ENCODE results near the gene HARBI1. TPM values are rescaled to one million over a fixed set of nuclear protein-coding genes. Genes with fewer than 3 reads are reported as not detected.

HARBI1 gene
- total and polyA plus RNA-seq, 9 of the 15 experiments (the other 6 are each of a cell fraction or from before 2014, with no cell fraction given) = 3.5 to 8.4 (median 5.5) TPM

GRCh38 chr11:46554213-46555147, 62.5 kb downstream of the HARBI1 start (continued):
- no peak for TF ChIP-seq ZNF407 (IDR thresholded peaks at IDR 0.05; ENCODE audit: low read depth)
- no peak for TF ChIP-seq CREB3 (tag; conservative IDR thresholded peaks at IDR 0.05; ENCODE audit: low read depth)
- TF ChIP-seq CHCHD3 (CRISPR knock-in tag; IDR thresholded peaks at IDR 0.05) = no peak
- TF ChIP-seq BRF1 (IDR thresholded peaks at IDR 0.05; ENCODE audit: borderline replicate concordance, extremely low read depth, insufficient read length) = no peak
- TF ChIP-seq GTF2E2 (tag; IDR thresholded peaks at IDR 0.05) = no peak
- no peak for TF ChIP-seq ZNF586 (CRISPR knock-in tag; conservative IDR thresholded peaks at IDR 0.05)
- TF ChIP-seq HDAC2 (IDR thresholded peaks at IDR 0.05) = 0 out of 2 replicates have a peak, but pooled peaks have one; percentile 36
- TF ChIP-seq HCFC1 (IDR thresholded peaks at IDR 0.05; ENCODE audit: low read depth, low read length) = no peak
- TF ChIP-seq ZNF347 (CRISPR knock-in tag; IDR thresholded peaks at IDR 0.05; ENCODE audit: low read depth) = no peak
- TF ChIP-seq ARID2 (IDR thresholded peaks at IDR 0.05) = no peak
- TF ChIP-seq TFE3 (CRISPR knock-in tag; IDR thresholded peaks at IDR 0.05) = no peak

All from K562 (cell line).